NCI-H2196 treated with DMSO at 0.1 percent for 48 hours (cell line): Measurements from ENCODE around the gene DENND2D.

Experiments used
- DNase-seq: peaks from one replicate; lab custom pipeline; 2025; ENCODE audit not compliant: unreplicated experiment; lab: John Stamatoyannopoulos, UW

The DENND2D gene

DNA sequence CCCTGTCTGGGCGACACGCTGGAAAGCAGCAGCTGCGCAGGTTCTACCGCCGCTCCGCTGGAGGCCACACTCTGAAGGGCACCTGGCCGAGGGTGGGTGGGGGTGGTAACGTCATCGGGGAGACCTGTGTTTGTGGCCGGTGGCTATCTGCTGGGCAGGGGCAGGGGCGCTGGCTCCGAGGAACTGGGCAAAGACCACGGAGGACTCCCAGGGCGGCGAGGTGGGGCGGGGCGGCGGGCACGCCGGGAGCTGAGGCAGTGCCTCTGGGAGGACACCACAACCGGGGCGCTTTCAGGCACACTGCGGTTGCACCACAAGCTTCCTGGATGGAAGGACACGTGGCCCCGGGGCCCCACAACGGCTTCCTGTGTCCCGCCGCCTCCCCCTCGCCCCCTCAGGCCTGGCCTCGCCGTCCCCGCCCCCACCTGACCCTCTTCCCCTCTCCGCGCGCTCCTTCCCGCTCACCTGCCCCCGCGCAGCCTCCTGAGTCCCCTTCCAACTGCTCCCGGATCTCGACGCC, 3.3 kb upstream of the DENND2D start:
- peak; percentile 55 for DNase-seq

DNA sequence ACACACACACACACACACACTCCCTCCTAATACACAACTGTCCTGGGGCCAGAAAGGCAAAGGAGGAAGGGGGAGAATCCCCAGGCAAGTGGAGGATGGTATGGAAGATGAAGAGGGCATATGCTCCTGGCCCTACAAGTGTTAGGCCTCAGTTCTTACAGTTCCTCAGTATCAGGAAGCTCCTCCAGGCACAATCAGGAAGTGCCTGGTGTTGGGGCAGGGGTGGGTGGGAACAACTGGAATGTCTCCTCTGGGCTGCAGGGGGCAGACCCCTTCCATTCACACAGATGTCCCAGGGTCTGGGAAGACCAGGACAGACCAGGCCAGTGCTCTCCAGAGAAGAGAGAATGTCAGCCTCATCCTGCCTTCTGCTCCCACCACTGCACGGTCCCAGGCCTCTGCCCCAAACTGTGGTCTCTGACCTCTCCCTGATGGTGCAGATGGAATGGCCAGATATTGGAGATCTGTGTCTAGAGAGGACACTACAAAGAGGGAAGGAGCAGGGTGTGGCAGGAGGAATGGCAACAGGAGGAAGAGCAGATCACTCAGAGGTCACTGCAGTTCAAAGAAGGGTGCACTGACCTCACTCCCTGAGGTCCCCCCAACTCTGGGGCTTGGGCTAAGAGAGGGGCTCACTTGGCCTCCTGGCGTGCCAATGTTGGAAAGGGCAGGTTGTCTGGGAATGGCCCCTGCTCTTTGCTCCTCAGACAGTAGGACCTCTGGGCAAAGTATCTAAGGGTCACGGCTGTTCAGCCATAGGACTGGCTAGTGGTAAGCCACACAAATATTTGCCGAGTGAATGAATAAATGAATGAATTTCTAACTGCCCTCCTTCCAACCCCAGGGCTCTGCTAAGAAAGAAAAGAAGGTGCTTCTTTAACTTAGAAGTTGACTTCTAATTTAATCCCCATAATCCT, 2.5 kb upstream of the DENND2D start:
- DNase-seq = no peak

DNA sequence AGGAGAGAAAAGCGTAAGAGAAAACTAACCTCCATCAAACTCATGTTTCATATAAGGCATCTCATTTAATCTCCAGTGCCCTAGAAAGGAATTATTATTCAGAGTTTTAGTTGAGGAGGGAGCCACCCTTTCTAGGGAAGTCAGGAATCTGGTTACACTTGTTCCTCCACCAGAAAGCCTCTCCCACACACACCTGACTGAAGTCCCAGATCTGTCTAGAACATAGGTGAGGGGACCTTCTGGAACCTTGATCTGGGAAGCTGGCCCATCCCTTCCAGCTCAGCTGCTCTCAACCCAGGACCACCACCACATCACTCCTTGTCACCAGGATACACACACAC, 1.9 kb upstream of the DENND2D start:
- DNase-seq = no peak

DNA sequence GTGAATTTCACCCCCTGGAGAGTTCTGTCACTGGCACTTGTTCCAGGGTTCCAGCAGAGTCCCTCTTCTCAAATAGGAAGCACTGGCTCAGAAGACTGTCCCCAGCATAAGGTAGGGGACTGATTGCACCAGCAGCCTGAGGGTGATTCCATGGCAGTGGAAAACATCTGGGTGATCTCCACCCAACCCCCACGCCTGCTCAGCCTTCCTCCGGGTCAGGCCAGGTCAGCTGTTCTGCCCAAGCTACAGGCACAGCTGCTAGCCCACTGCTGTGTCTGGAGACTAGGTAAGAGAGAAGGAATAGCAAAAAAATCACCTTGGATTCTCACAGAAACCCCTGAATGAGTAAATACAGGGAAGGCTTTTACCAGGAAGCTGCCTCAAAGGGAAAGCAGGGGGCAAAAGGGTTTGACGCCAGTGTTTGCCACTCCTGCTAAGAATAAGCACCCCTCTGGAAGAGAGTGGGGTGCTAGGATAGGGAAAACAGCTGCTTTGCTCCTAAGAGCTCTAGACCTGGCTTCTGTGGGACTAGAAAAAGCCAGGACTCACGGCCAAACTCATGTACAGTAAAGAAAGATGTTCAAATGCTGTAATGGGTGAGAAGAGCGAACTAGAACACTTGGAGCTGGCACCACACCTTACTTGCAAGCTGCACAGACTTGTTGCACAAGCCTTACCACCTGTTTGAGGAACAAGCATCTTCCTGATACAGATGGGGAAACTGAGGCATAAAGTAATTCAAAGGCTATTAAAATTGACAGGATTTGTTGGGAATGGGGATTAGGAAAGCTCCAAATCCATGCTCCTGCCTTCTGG, 1.0 kb upstream of the DENND2D start:
- DNase-seq = no peak

DNA sequence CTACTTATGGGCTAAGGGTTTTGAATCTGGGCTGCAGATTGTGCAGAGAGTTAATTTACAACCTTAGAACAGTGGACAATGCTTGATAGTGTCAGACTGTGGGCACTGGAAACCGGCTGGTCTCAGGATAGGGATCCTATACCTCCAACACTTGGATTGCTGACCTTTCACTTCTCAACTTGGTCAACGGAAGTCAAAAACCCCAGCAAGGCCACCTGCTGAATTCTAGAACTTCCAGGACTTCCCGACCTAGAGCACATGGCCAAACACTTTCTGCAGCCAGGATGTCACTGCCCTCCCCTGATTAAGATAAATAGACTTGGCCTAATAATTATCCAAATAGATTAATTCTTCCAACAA, 336 bp upstream of the DENND2D start:
- DNase-seq = no peak

DNA sequence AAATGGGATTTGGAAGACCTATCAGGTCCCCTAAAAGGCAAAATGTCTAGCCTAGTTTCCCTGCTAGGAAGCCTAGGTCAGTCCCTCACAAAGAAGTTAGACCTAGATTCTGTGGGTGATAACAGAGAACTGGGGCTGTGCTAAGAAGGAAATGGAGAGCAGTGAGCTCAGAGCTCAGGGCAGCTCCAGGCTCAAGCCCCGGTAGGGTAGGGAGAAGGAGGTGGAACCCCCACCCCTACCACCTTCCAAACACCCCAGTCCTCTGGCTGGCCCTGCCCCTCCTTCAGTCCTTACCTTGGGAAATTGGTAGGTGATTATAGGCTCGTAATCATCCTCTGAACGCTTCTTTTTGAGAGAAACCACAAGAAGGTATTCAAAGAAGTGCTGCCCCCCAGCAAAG, 1.1 kb downstream of the DENND2D start:
- DNase-seq = no peak

DNA sequence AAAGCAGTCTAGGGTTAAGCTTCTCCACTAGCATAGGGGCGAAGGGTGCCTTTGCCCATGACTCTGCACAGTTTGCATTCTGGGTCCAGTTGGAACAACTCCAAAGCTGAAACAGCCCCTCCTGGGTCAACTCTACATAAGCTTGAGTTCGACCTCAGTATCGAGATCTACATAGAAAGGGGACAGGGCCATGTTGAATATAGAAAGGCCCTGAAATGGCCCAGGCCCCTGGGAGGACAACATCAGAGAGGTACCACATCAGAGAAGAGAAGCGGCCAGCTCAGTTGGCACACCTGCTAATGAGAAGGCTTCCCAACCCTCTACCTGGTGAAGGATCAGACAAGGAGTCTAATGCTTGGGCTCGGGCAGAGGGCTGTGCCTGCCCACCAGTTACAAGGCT, 1.6 kb downstream of the DENND2D start:
- no peak for DNase-seq

DNA sequence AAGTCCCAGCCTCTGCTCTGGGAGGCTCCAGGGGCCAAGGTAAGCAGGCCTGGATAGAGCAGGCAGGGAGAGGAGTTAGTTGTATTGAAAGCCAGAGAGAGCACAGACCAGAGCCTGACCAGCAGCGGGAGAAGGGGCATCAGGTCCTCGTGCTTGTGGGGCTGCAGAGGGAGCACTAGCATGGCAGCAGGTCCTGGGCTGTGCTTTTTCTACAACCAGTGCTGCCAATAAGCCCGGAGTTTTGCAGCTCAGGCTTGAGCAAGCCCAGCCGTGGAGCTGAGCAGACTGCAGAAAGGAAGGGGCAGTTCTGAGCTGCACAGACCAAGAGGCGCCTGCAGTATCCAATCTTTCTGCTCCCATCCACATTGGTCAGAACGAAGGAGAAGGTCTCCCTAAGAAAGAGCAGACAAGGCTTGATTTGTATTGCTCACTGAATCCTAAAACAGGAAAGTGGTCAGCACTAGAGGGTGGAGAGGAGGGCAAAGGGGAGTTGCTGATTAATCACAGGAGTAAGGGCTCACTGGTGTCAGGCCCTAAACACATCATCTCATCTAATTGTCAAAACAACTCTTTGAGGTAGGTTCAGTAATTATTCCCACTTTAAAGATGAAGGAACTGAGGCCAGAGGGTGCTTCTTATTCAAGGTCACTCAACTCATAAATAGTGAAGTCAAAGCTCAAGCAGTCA, 2.7 kb downstream of the DENND2D start:
- DNase-seq = no peak

DNA sequence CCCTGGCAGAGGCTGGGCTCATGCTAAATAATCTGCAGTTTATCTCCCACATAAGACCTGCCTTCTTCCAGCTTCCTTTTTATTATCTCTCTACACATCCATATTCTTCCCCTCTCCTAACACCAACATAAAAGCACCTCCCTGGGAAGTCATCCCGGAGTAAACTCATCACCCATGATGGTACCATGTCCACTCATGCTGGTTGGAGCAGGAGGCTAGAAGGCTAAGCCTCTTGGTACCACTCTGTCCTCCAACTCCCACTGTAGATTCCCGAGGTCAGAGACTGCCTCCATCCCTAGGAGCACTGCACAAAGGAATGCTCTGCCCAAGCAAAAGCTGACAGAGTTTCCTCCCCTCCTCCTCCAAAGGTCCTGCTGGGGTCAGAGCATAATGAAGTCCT, 4.2 kb downstream of the DENND2D start:
- DNase-seq = no peak

DNA sequence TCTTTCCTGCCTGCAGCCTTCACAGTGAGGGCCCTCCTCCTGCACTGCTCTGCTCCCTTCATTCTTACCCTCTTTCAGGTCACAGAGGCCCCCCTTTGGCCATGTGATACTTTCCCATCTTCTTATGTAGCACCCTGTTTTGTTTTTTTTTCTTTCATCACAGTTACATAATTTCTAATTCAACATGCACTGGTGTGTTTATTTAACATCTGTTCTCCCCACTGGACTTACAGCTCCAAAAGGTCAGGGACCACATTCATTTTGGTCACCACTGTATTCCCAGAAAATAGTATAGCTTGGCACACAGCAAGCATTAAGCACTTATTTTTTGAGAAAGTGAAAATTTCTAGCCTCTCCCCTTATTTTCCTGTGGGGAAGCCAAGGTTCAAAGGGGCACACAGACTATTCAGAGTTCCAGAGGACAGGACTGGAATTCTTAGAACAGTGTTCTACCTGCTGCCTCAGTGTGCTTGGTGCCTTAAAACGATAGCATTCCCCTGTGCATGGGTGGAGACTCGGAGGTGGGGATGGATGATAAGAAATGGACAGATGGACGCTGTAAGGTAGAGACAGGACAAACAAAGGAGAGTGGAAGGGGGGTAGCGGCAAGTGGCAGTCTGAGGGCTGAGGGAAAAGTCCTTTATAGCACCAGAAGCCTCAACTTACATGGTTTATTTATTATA, 5.3 kb downstream of the DENND2D start:
- DNase-seq = no peak

DNA sequence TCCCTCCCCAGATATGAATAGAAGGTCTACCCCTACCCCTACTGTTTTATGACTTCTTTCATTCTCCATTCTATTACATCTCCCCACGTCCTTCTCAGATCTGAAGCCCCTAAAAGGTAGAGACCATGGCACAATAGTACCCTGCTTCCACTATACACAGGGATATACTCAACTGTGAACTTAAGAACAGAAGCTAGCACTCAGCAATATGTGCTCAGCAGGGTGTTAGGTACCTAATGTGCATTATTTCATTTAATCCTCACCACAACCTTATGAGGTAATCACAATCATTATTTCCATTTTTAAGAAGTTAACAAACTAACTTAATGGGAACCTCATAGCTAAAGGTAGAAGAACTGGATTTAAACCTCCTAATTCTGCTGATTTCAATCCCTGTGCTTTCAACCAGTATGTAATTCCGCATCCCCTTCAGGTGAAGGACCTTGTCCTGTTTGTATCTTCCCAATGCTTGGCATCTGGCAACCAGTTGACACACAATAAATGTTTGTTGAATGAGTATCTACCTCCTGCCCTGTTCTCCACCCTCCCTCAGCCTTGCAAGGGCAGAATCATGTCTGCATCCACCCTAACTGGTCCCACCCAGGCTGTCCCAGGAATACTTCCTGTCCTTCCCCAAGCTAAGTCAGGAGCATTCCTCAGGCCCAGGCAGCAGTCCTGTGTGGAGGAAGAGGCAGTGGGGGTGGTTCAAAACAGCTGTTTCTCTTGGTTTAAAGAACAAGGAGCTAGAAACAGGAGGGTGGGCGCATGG, 6.5 kb downstream of the DENND2D start:
- no peak for DNase-seq

DNA sequence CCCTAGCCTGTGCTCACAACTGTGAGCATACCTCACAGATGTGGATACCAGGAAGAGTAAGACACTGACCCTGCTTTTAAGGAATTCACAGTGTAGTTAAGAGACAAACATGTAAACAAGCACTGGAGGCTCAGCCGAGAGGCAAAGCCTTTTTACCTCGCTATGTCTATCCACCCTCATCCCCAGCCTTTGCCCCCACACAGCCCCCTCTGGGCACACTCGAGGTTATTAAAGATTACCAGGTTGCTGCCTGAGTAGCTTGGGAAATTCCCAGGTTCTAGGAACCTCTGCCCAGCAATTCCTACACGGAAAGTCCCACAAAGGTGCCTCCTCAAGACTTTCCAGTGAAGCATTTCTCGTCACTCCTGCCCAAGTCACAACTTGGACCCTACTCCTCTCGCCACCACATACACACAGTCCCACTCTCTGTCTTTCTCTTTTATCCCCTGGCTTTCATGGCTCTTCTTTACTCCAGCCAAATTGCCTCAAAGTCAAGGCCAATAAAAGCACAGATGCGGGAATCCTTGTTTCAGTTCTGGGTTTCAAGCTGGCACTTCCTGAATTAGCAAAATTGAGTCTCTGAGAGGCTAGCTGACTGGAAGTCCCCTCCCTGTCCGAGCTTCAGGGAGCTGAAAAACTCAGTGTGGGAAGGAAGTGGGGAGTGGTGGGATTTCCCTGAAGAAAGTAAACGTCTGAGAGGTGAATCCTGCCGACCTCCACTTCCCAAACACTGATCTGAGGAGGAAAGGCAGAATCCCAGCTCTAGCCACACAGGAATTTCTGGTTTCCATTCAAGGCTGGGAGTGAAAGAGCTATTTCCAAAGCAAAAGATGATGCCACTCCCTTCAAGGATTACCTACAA, 7.6 kb downstream of the DENND2D start:
- no peak for DNase-seq

DNA sequence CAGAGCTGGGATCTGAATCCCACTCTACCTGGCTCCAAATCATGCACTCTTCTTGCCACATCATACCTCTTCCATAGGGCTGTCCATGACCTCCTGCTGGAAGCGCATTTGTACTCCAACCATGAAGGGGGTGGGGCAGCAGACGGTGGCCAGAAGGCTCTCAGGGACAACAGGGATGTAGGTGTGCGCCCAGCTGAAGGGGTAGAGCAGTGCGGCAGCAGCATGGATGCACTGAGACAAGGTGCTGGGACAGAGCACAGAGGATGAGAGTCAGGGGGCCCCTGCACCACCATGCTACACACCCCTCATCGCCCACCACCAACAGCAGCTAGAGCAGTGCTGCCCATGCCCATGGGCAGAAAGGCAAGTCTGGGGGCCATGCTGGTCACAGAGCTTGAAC, 8.4 kb downstream of the DENND2D start:
- no peak for DNase-seq

DNA sequence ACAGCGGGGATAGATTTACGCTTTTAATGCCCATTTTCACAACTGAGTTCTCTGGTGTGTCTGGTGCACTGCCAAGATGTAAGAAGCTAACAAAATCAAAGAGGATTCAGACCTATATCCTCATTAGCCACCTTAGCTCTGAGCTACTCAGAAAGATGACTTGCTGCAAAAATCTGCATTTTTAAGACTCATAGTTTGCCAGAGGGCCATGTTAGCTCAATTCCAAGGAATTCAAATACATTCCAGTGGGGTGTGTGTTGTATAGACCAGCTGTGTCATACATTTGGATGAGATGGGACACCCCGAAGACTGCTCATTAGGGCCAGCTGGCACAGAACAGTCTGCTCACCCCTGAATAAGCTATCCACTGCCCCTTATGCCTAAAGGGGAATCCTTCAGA, 8.9 kb downstream of the DENND2D start:
- no peak for DNase-seq

DNA sequence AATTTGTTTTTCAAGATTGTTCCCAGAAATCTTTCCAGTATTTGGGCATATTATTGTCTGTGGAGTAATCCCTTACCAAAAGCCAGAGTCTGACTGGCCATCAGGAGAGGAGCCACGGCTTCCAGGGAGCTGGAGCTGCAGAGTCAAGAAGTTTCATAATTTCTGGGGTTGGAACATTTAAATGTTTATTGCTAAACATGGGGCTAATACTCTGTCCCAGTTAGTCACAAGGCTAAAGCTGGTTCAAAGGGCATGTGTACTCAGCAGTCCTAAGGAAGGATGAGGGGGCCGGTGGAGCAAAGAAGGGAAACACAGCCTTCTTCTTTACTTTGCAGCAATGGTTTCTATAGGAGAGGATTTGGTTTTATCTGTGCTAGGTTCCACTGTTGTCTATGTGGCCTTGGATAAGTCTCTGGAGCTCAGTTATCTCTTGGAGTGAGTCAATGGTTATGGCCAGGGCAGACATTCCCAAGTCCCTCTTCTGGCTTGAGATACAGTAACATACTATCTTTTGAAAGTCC, 9.5 kb downstream of the DENND2D start:
- DNase-seq = no peak

DNA sequence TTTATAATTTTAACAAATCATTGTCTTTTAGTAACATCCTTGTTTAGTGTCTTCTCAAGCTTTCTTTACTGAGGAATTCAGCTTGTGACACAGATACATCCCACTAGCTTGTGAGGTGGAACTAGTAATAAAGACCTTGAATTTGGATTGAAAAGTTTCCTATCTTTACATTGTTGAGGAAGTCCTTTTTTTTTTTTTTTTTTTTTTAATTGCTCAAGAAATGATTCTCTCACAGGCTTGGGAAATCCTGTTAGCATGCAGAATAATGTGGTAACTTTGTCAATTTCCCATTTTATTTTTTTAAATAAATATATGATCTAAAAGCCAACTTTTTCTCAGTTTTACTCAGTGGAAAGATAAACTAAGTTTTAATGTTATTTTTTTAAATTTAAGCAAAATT, 15.8 kb downstream of the DENND2D start:
- DNase-seq = no peak

DNA sequence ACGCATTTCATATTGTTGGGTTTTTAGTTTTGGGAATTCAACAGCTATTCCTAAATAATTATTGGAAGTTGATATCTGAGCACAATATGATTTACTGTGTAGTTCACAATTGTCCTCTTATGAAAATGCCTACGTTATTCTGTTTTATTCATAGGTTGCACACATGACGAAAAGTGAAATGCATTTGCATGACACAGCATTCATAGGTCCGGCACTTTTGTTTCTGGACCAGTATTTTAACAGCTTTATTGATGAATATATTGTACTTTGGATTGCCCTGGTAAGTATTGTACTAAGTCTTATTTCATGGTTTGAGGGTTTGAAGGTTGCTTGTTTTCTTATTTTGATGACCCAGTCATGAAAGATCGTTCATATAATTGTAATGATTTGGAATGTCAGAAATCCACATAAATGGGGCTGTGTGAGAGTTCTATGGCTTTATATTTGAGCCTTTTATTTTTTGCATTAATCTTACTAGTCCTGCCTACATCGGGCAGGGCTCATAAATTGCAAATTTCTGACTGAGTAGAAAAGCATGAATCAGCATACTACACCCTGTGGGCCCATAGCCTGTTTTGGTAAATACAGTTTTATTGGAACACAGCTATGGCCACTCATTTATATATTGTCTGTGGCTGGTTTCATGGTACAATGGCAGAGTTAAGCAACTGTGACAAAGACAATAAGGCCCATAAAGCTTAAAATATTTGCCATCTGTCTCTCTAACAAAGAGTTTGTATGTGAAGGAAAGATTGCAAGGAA, 17.0 kb downstream of the DENND2D start:
- DNase-seq = no peak

DNA sequence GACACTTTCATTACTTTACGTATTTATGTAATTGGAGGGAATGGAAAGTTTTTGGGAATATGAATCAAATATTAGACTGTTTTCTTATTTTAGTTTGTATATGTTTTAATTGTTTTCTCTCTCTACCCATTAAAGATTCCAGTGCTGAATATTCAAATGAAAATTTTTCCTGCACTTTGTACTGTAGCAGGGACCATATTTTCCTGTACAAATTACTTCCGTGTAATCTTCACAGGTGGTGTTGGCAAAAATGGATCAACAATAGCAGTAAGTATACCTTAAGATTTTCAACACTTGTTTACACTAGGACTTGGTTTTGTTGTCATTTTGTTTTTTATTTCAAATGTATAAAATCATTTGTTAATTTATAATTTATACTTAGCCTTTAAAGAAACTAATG, 18.4 kb downstream of the DENND2D start:
- no peak for DNase-seq
